ENCODE data around the gene CDC73.

GRCh38 chr1:193249187-193249586, 127.4 kb downstream of the CDC73 start:
- TF ChIP-seq POLR2A (IDR thresholded peaks at IDR 0.05; ENCODE audit: low read length) (no peak), GATA1 (IDR thresholded peaks at IDR 0.05; ENCODE audit: low read depth, low read length) (no peak)

All from erythroblast (primary cell).